Bronchial epithelial cell (primary cell): Measurements from ENCODE around the gene VANGL2. TPM values are rescaled to one million over a fixed set of nuclear protein-coding genes. Genes with fewer than 3 reads are reported as not detected.
"Not testable (repeated sequence)": the region's sequence is repeated elsewhere in the genome, so short reads cannot be mapped to it uniquely, and the experiment has no call there.

Experiments used
- DNase-seq: peaks from one replicate; pipeline ENCODE4 v3.0.0-alpha.2; 2010; ENCODE audit warnings: low read depth
- FAIRE-seq: peaks from 2 replicates; lab custom pipeline; 2011; peaks lifted over from hg19 to GRCh38; lab: Jason Lieb, UNC
- H3K27me3 ChIP-seq: 2 replicates; pipeline ENCODE4 v1.5.1; 2011; ENCODE audit warnings: low read length; ENCODE audit not compliant: control insufficient read depth, insufficient read depth
- H3K36me3 ChIP-seq: 2 replicates; pipeline ENCODE4 v1.5.1; 2011; ENCODE audit warnings: low read length; ENCODE audit not compliant: control insufficient read depth, insufficient read depth
- H3K4me3 ChIP-seq: 2 replicates; pipeline ENCODE4 v1.5.1; 2011; ENCODE audit warnings: mild to moderate bottlenecking, low read depth, low read length, control low read depth
- CTCF ChIP-seq: IDR thresholded peaks from 2 replicates; pipeline ENCODE4 v1.5.1; 2011; ENCODE audit warnings: mild to moderate bottlenecking, moderate library complexity, low read length, control low read depth, inconsistent platforms; ENCODE audit not compliant: insufficient read depth, severe bottlenecking
- total RNA-seq: library from RNA; depleted of rRNA; stranded (reverse); fragments of >200 nt; gene quantifications from 2 replicates; pipeline ENCODE4 v1.2.1, GENCODE V29; 2014

Gene VANGL2
- total RNA-seq, 1 donor from 2014 or later, result 1.6 TPM

GRCh38 chr1:160377585-160378206, 22.7 kb upstream of the VANGL2 start:
- TF ChIP-seq CTCF, result no peak
- no peaks in the 10 kb centered on the region for H3K36me3 ChIP-seq
- peak; percentile 63 for DNase-seq
- H3K27me3 ChIP-seq, result peaks cover 3% of the 10 kb centered on the region
- FAIRE-seq, result no peak
- no peak overlapping the region for H3K4me3 ChIP-seq

GRCh38 chr1:160384812-160385211, 15.6 kb upstream of the VANGL2 start:
- FAIRE-seq, result not testable (repeated sequence)

GRCh38 chr1:160388406-160388805, 12.0 kb upstream of the VANGL2 start:
- DNase-seq, FAIRE-seq, H3K27me3 ChIP-seq, H3K36me3 ChIP-seq, H3K4me3 ChIP-seq: not testable (repeated sequence)

More at GRCh38 chr1:160384812-160385211, 15.6 kb upstream of the VANGL2 start:
- H3K4me3 ChIP-seq, H3K27me3 ChIP-seq, H3K36me3 ChIP-seq, DNase-seq: not testable (repeated sequence)

- no peak for FAIRE-seq
- H3K36me3 ChIP-seq, result no peaks in the 10 kb centered on the region
- no peak overlapping the region for H3K4me3 ChIP-seq
- no peaks in the 10 kb centered on the region for H3K27me3 ChIP-seq
- no peak for TF ChIP-seq CTCF
- no peak for DNase-seq
Measured at GRCh38 chr1:160394673-160395072, 5.7 kb upstream of the VANGL2 start.

GRCh38 chr1:160397651-160398050, 2.7 kb upstream of the VANGL2 start:
- DNase-seq (no peak), FAIRE-seq (no peak)
- Histone ChIP-seq H3K27me3 (no peaks in the 10 kb centered on the region), H3K36me3 (no peaks in the 10 kb centered on the region), H3K4me3 (no peak overlapping the region)
- no peak for TF ChIP-seq CTCF

- DNase-seq, result peak; percentile 83
- Histone ChIP-seq H3K4me3 (no peak overlapping the region), H3K36me3 (no peaks in the 10 kb centered on the region), H3K27me3 (no peaks in the 10 kb centered on the region)
- peak; percentile 60 for FAIRE-seq
- no peak for TF ChIP-seq CTCF
Measured at GRCh38 chr1:160398823-160399222, 1.5 kb upstream of the VANGL2 start.
